HG02759 (cell line): Measurements from ENCODE around the gene PSMC4.

Experiments
- ATAC-seq: cut with Tn5 transposase; IDR thresholded peaks from one replicate; pipeline ENCODE4 v1.9.1; 2021; ENCODE audit warnings: mild to moderate bottlenecking, moderate library complexity; ENCODE audit not compliant: unreplicated experiment

Gene PSMC4

DNA sequence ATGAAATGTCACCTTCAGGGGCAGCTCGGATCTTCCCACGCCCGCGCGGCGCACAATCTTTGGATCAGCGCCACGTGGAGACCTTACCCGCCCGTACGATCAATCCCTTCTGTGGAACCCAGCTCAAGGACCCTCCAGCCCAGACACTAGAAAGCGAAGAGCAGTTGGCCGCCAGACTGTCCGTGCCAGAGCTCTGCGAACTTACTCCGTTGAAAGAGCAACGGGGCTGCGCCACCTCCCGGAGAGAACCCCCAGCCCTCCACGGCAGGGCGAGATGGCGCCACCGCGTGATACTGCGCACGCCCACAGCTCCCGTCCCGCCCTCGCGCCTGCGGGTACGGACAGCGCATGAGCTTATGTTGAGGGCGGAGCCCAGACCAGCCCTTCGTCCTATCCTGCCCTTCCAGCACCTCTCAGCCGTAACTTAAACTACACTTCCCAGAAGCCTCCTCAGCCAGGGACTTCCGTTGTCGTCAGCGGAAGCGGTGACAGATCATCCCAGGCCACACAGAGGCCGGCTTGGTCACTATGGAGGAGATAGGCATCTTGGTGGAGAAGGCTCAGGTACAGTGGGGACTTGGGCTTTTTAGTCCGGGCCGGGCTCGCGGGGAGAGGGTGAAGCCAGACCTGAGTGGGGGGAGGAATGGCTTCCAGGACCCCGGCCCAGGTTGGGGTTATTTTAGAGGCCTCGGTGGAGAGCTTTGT, at the start of gene PSMC4:
Gene PSMC4 (plus strand): TSS at position 491 of the 705 bp plus-strand sequence. CDS start 38 bp downstream, at position 529.
- ATAC-seq: peak; percentile 96

DNA sequence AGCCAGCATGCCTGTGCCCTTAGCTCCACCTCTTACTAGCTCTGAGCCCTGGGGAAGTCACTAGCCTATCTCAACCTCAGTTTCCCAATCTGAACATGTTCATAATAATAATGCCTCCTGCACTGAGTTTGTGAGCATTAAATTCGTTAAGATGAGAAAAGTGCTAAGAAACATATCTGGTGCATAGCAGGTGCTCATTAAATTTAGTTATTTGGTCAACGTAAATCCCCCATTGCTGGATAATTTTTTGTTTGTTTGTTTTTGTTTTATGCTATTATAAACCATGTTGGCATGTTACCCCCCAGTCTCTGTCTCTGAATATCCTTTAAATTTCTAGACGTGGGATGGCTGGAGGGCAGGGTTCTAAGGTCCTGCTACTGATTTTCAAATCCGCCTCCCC, 47.1 kb upstream of the PSMC4 start:
- no peak for ATAC-seq

DNA sequence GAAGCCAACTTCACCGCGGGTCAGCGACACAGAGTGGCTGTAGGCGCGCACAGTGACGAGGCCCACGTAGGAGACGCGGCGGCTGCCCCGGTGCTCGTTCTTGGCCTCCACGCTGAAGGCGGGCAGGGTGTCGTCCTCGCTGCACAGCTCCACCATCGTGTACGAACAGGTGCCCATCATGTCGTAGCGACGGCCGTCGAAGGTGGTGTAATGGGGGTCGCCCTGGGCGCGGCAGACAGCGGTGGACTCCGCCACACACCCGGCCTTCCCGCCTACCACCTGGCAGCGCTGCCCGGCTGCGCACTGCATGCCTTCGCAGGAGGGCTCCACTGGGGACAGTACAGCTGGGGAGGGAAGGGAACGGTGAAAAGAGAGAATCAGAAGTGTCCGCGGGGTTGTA, 46.6 kb upstream of the PSMC4 start:
- ATAC-seq: no peak

DNA sequence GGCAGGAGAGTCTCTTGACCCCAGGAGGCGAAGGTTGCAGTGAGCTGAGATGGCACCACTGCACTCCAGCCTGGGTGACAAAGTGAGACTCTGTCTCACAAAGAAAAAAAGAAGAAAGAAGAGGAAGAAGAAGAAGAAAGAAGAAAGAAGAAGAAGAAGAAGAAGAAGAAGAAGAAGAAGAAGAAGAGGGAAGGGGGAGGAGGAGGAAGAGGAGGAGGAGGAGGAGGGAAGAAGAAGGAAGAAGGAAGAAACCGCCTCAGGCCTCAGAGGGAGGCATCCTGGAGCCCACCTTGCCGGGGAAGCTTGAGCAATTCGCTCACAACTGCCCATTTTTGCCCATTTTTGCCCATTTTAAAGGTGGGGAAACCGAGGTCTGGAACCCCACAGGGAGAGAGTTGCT, 46.0 kb upstream of the PSMC4 start:
- no peak for ATAC-seq

DNA sequence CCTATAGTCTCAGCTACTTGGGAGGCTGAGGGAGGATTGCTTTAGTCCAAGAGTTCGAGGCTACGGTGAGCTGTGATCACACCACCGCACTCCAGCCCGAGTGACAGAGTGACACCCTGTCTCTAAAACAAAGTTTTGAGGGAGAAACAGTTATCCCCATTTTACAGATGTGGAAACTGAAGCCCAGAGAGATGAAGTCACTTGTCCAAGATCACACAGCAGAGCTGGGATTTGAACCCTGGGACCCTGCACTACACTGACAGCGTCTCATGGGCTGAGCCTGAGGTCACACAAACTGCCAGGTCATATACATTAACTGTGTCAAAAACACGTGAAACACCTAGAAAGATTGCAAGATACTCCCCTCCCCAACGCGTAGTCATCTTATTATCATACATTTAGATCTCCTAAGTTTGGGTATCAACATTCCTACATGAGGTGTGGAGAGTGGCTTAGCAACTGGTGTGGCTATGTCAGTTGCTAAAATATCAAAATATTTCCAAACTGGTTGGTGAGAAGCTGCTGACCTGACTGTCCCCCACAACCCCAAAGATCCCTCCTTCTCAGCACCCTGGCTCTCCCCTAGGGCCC, 44.7 kb upstream of the PSMC4 start:
- ATAC-seq: no peak

DNA sequence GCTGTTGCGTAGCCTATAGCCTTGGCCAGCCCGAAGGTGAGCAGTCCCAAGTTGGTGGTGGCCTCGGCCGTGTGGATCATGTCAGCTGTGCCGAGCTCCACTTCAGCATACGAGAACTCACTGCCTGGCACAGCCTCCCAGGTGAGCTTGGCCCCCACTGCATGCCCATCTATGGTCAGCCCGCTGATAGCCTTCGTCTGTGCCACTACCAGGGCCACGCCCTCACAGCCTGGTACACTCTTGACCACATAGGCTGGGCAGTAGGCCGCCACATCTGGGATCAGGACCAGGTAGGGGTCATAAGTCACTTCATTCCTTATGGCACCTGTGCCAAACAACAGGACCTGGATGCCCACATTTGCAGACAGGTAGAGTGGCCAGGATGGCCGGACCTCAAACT, 43.9 kb upstream of the PSMC4 start:
- no peak for ATAC-seq

DNA sequence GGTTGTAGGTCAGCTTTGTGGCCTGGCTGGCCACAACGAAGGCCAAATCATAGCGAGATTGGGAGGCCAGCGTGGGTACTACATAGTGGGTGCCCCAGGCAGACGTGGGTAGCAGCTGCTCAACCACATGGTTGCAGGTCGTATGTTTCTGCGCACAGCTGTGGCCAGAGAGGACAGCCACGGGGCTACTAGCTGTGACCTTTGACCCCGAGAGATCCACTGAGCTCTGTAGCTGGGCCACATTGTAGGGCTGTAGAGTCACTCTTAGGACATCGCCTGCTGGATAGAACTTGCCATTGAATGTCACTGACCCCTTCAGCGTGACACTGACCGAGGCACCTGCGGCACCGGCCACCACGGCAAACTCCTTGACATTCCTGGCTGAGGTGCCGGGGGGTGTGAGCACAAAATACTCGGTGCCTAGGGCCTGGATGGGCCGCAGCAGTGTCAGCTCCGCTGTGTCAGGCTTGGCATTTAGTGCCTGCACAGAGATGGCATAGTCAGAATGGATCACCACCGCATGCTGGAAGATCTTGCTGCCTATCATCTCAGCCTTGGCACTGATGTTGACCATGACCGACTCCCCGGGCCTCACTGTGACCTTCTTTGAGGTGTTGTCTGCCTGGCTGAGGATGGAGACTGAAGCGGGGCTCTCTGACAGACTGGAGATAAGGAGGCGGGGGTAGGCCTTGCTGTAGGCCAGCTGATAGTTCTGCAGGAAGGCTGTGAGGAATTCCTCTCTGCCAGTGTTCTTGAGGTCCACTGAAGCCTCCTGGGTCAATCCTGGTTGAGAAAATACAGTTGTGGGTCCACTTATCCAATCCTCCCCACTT, 43.2 kb upstream of the PSMC4 start:
- ATAC-seq: no peak

DNA sequence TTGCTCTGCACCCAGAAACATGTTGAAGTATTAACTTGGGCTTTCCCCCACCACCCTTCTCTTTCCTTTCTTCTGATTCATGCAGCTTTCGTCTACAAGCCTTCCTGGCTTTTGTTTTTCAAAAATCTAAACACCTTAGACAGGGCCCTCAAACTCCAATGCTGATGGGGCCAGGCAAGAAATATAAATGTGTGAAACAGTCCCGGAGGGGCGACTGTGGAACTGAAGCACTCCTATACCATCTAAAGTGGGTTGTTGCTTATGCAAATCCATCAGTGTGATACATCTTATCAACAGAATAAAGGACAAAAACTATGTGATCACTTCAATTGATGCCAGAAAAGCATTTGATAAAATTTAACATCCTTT, 42.6 kb upstream of the PSMC4 start:
- no peak for ATAC-seq

DNA sequence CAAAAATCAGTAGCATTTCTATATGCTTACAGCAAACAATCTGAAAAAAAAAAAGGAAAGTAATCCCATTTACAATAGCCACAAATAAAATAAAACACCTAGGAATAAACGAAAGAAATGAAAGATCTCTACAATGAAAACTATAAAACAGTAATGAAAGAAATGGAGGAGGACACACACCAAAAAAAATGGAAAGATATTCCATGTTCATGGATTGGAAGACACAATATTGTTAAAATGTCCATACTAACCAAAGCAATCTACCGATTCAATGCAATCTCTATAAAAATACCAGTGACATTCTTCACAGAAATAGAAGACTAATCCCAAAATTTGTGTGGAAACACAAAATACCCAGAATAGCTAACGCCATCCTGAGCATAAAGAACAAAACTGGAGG, 41.2 kb upstream of the PSMC4 start:
- ATAC-seq: no peak

DNA sequence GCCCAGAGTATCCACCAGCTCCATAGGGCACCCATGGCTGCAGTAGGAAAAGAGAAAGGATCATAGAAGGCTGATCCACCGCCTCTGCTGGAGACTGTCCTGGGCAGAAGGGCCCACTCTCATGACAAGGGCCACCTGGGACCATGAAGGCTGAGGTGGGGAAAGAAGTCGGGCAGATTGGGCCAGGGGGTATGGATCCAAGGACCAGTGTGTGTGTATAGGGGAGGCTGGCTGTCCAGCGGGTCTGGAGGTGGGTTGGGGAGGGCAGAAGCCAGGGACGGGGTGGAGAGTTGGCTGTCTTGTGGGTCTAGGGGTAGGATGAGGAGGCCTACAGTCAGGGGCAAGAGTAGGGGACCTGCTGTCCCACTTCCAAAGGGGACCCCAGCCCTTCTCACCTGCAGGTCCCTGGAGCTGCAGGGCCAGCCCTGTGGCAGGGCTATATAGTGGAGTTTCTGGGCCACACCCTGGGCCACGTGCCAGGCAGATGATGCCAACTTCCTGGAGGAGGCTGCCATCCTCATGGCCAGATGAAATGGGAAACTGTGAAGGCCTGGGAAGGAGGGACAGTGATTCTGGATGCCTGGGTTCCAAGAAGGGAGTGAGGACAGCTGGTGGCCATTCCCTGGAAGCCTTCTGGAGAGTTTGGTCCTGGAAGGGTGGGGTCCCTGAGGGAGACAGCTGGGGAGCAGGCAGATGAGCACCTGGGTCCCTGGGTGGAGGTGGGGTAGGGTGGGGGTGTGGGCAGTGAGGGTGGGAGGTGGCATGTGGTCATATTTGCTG, 36.2 kb upstream of the PSMC4 start, which contains the start of gene FCGBP:
Gene FCGBP (minus strand): TSS at position 51 of the 780 bp plus-strand sequence.
- ATAC-seq: no peak

DNA sequence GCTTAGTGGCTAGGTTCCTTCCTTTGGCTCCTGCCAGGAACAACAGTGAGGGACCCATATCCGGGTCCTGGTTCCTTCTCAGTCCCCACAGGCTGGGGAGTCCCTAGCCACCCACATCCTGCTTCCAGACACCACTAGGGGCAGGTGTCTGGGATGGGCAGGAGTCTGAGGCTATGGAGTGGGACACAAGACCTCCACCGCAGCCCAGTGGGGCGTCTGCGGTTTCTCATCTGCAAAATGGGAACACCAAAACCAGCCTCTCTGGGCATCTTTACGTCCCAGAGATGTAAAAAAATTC, 35.7 kb upstream of the PSMC4 start:
- ATAC-seq: no peak

DNA sequence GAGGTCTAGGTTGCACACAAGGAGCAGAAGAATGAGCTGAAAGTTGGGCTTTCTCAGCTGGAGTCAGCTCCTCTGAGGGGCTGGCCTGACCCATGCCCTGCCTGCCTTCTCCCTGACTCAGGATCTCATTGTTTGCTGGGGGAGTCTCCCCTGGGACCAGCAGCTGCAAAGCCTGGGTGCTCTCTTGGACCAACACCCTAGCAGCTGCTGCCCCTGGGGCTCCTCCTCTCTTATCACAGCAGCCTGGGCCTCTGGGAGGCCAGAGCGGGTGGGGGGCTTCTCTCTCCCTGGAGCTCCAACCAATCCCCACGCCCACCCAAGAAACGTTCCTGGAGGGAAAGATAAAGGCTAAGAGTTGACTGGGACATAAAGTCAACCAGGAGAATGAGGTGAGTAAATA, 34.9 kb upstream of the PSMC4 start:
- no peak for ATAC-seq

DNA sequence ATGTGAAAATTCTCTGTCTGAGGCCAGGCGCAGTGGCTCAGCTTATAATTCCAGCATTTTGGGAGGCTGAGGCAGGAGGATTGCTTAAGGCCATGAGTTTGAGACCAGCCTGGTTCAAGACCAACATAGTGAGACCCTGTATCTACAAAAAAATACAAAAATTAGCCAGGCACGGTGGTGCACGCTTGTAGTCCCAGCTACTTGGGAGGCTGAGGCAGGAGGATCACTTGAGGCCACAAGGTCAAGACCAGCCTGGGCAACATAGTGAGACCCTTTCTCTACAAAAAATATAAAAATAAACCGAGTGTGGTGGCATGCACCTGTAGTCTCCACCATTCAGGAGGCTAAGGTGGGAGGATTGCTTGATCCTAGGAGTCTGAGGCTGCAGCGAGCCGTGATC, 34.3 kb upstream of the PSMC4 start:
- ATAC-seq: no peak

DNA sequence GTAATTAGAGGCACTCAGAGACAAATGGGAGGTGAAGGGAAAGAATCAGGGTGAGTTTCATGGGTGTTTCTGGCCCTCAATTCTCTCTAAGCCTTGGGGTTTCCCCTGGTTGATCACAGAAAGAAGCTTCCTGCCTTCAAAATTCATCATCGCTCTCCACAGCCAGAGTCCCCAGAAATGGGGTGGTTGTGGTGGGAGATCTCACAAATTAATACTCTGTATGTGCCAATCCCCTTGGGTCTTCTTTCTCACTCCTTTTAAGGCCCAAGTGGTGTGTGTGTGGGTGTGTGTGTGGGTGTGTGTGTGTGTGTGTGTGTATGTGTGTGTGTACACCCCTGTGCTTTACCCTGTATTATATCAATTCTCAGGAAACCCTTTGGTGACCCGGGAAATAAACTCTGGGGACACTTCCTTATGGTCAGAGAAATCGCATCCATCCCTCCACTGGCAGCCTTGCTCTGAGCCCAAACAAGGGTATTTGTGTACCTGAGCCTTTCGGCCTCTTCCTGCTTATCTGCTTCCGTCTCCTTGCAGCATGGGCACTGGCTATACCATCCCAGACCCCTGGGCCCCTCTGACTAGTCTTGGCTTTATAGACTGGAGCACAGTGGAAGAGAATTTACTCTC, 33.8 kb upstream of the PSMC4 start:
- no peak for ATAC-seq

DNA sequence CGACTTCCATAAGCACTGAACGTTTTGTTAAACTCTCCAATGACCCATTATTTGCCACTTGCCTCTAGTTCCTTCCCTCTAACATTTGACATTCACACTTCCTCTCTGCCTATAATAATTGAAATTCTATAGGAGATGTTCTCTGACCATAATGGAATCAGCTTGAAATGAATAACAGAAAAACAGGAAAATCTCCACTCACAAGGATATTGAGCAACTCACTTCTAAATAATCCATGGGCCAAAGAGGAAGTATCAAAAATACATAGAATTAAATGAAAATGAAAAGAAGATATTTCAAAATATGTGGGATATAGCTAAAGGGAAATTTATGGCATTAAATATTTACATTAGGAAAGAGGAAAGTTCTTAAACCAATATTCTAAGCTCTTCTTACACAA, 33.2 kb upstream of the PSMC4 start:
- ATAC-seq: no peak

DNA sequence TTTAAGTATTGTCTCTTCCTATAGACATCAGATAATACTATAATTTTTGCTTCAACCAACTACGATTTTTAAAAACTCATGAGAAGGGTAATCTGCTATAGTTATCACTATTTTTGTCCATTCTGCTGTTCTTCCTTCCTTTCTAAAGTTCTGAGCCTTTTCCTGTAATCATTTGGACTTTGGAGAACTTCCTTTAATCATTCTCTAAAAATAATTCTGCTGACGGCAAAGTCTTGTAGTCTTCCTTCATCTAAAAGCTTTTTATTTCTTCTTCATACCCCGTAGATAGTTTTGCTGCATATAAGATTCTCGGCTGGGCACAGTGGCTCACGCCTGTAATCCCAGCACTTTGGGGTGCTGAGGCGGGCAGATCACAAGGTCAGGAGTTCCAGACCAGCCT, 31.4 kb upstream of the PSMC4 start:
- no peak for ATAC-seq

DNA sequence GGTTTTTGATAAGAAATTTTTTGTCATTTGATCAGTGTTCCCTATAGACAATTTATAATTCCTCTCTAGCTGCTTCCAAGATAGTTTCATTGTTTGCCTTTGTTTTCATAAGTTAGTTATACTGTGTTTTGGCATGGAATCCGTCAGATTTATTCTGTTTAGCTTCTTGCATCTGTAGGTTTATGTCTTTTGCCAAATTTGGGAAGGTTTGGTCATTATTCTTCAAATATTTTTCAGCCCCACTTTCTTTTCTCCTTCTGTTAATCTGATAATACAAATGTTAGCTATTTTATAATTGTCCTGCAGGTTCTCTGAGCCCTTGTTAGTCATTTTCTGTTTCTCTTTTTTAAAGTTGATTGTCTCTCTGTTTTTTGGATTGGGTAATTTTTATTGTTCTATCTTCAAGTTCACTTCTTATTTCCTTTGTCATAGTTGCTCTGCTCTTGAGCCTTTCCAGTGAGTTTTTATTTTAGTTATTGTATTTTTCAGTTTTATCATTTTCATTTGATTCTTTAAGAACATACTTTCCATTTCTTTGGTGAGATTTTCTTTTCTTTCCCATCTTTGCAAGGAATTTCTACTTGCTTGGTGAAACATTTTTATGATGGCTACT, 30.6 kb upstream of the PSMC4 start:
- ATAC-seq: no peak

DNA sequence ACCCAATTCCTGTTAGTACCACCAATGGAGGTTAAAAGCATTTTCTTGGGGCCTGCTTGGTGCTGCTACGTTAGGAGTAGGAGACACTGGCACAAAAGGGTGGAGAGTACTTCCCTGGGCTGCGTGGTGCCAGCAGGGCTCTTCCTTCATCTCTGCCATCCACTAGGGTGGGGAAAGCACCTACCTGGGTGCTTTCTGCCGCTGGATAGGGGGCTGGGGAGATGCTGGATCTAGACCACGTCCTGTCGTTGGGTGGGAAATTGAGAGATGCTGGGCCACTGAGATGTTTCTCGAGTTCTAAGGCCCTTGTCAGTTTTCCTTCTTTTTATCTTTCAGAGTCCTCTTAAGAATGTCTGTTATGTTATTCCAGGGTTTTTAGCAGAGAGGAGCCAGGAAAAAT, 29.8 kb upstream of the PSMC4 start:
- ATAC-seq: no peak

DNA sequence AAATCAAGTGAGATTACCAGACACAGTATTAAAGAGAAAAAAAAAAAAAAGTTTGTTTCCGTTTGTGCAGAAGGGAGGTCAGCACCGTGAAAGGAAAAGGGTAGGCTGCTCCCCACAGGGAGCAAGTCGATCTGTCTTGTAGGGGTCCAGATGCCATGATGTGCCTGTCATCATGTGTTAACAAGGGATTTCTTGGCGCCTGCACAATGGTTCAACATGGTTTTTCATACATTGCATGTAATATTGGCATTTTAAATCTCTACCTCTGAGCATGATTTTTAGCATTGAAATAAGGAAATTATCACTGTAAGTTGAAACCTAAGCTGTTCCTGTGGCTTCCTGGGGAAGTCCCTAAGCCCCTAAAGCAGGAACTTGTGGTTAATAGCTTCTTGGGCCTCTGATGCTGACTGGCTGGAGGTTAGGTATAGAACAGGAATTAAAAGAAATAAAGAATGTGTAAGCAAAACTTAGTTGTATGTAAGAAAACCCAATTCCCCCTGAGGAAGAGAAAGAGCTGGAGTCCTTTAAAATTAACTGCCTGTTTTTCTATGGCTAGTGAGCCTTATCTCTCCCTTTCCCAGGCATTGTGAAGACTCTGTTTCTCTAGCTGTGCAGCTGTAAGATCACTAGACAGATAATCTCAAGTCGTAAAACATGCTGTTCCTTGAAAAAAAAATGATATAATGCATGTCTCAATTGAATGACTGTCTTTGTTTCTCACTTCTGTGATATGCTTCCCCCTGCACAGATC, 29.2 kb upstream of the PSMC4 start:
- peak; percentile 66 for ATAC-seq

DNA sequence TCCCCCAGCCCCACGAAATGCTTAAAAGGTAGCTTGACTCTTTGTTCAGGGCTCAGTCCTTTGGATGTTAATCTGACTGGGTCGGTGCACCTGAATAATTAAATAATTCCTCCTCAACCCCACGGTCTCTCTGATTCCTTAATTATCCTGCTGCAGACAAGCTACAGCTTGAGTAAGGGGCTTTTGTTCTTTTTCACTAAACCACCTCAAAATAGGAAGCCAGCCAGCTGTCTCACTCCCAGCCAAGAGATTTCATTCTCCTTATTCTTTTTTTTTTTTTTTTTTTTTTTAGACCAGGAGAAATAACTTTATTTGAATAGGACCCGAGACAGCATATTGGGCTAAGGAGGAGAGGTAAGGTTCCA, 28.6 kb upstream of the PSMC4 start:
- ATAC-seq: no peak
